Measurements from ENCODE around the gene ITGB7.

ITGB7 gene

GRCh38 chr12:53218551-53219291 lies 11.7 kb upstream of the ITGB7 start:
- Mint-ChIP-seq H3K4me3 (peak overlapping the region; percentile 99), H3K27me3 (no peaks in the 10 kb centered on the region), H3K4me1 (peaks cover 82% of the 10 kb centered on the region), H3K9me3 (no peaks in the 10 kb centered on the region), H3K36me3 (peaks cover 42% of the 10 kb centered on the region), H3K27ac (peak overlapping the region; percentile 95)
- peak; percentile 36 for DNase-seq
- CTCF ChIA-PET: interaction anchor here (0.9 to 13.8 kb wide), 8 partner anchors 8 to 104 kb away, joined by 3 to 250 read pairs (median 7); partner anchors contain the start of genes AAAS and ESPL1

- H3K27ac Mint-ChIP-seq: peak overlapping the region; percentile 85
- H3K27me3 Mint-ChIP-seq: no peaks in the 10 kb centered on the region
- CTCF ChIA-PET: interaction anchor here (0.9 to 13.8 kb wide), 6 partner anchors 28 to 105 kb away, joined by 3 to 250 read pairs (median 128); partner anchors contain the start of genes AAAS, ESPL1 and PFDN5
- peaks cover 50% of the 10 kb centered on the region for H3K36me3 Mint-ChIP-seq
- H3K4me3 Mint-ChIP-seq: peak overlapping the region; percentile 99
- no peak for DNase-seq
- H3K4me1 Mint-ChIP-seq: peaks cover 81% of the 10 kb centered on the region
- H3K9me3 Mint-ChIP-seq: no peaks in the 10 kb centered on the region
Observed at GRCh38 chr12:53217931-53218307, 10.9 kb upstream of the ITGB7 start.

DNA sequence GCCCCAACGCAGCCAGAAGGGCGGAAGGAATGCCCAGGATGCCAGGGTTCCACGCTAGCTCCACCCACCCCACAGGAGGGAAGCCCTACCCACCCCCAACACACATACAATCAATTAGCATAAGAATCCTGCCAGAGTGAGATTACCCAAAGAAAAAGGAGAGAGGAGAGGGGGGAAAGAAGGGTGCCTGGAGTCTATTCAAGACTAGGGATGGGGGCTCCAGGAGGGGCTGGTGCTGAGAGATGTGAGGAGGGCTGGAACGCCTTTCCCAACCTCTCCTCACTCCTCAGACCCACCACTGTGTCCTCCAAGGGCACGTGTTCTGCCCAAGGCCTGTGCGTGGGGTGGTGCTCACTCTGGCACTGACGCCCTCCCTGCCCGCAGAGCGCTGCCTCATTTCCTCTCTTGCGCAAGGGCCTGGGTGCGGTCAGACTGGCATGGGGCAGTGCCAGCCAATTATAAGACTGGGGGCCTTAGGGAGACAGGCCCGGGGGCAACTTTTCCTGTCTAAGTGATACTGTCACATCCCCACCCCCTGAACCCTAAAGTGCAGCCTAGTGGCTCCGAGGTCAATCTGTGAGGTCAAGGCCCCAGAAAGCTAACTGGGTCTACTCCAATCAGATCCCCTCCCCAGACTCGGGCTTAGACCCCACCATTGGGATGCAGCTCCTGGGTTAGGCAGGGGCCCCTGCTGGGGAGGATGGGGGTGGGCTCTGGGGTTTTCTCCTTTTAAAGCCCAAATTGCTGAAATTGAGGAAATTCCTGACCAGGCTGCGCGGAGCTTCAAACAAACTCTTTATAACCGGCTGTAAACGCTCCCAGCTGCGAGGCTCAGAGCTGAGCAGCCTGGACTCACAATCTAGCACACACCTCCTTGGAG lies 10.2 kb upstream of the ITGB7 start:
- H3K4me3 Mint-ChIP-seq: peak overlapping the region; percentile 99
- H3K9me3 Mint-ChIP-seq: no peaks in the 10 kb centered on the region
- H3K27ac Mint-ChIP-seq: peak overlapping the region; percentile 85
- no peaks in the 10 kb centered on the region for H3K27me3 Mint-ChIP-seq
- H3K4me1 Mint-ChIP-seq: peaks cover 75% of the 10 kb centered on the region
- CTCF ChIA-PET: interaction anchor here (1.1 to 13.8 kb wide), 5 partner anchors 39 to 106 kb away, joined by 4 to 250 read pairs (median 148); partner anchors contain the start of genes AAAS, ESPL1 and PFDN5
- peak; percentile 47 for DNase-seq
- H3K36me3 Mint-ChIP-seq: peaks cover 56% of the 10 kb centered on the region

GRCh38 chr12:53215497-53215896 lies 8.4 kb upstream of the ITGB7 start:
- Mint-ChIP-seq H3K27ac (peak overlapping the region; percentile 77), H3K36me3 (peaks cover 71% of the 10 kb centered on the region), H3K4me3 (no peak overlapping the region), H3K27me3 (no peaks in the 10 kb centered on the region), H3K9me3 (no peaks in the 10 kb centered on the region), H3K4me1 (peaks cover 76% of the 10 kb centered on the region)
- CTCF ChIA-PET: interaction anchor here (2.0 to 13.8 kb wide), 7 partner anchors 17 to 130 kb away, joined by 7 to 250 read pairs (median 108); partner anchors contain the start of genes AAAS, ESPL1 and PFDN5
- no peak for DNase-seq

DNA sequence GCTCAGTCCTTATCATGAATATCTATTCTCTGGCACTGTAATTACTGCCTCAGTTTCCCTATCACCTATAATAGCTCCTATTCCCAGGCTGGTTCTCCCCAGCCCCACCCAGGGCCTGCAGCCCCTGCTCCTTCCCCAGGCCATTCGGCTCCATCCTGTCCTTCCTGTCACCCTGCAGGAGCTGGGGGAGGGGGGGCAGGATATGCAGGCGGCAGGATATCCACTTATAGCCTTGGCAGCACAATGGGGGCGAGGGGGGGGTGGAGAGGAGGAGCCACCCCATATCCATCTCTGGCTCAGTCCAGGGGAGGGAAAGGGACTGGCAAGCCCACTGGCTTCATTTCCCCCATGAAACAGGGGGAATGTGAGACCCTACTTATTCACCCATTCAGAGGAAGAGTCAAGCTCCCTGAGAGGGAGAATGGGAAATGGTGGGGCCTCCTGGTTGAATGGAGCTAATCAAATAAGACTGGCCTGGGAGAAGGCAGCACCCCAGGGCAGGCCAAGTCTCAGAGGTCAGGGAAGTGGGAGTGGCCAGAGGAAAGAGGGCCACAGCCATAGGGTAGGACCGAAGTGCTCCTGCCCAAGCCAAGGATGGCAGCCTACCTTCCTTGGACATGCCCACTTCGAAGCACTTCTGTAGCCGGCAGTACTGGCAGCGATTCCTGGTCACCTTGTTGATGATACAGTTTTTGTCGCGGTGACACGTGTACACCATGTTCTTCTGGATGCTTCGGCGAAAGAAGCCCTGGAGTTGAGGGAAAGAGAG lies 7.8 kb upstream of the ITGB7 start:
- peaks cover 79% of the 10 kb centered on the region for H3K4me1 Mint-ChIP-seq
- DNase-seq: no peak
- no peaks in the 10 kb centered on the region for H3K9me3 Mint-ChIP-seq
- peak overlapping the region; percentile 69 for H3K27ac Mint-ChIP-seq
- H3K4me3 Mint-ChIP-seq: no peak overlapping the region
- peaks cover 74% of the 10 kb centered on the region for H3K36me3 Mint-ChIP-seq
- CTCF ChIA-PET: interaction anchor here (0.7 to 13.8 kb wide), 17 partner anchors 9 to 130 kb away, joined by 3 to 250 read pairs (median 11); partner anchors contain the start of genes AAAS, CSAD, ESPL1 and PFDN5
- H3K27me3 Mint-ChIP-seq: no peaks in the 10 kb centered on the region

DNA sequence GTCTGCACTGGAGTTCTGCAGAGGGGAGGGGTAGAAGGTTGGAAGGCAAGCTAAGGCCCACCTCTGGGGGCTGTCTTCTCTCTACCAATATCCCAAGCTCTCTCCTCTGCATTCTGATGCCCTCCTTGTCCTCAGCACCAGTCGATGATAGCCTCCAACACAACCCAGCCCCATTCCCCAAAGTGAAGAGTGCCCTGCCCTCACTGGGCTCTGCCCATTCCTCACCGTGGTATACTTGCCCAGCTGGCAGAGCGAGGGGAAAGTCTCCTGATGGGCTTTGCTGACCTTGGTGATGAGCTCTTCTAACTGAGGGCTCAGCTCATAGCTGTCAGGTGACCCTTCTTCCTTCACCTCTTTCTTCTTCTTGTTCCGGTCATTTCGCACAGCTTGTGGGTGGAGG lies 7.2 kb upstream of the ITGB7 start:
- no peak overlapping the region for H3K4me3 Mint-ChIP-seq
- H3K9me3 Mint-ChIP-seq: no peaks in the 10 kb centered on the region
- H3K27ac Mint-ChIP-seq: peak overlapping the region; percentile 69
- H3K4me1 Mint-ChIP-seq: peaks cover 82% of the 10 kb centered on the region
- DNase-seq: no peak
- CTCF ChIA-PET: interaction anchor here (0.7 to 13.8 kb wide), 26 partner anchors 9 to 131 kb away, joined by 3 to 250 read pairs (median 7); partner anchors contain the start of genes AAAS, CSAD, ESPL1 and MYG1
- H3K27me3 Mint-ChIP-seq: no peaks in the 10 kb centered on the region
- H3K36me3 Mint-ChIP-seq: peaks cover 72% of the 10 kb centered on the region

- Mint-ChIP-seq H3K4me3 (no peak overlapping the region), H3K36me3 (peaks cover 71% of the 10 kb centered on the region), H3K27ac (peak overlapping the region; percentile 50), H3K4me1 (peaks cover 84% of the 10 kb centered on the region), H3K9me3 (no peaks in the 10 kb centered on the region), H3K27me3 (no peaks in the 10 kb centered on the region)
- CTCF ChIA-PET: interaction anchor here (0.6 to 13.8 kb wide), 28 partner anchors 9 to 296 kb away, joined by 3 to 250 read pairs (median 7); partner anchors contain the start of genes AAAS, CSAD, ESPL1 and MYG1
- DNase-seq: peak; percentile 89
Observed at GRCh38 chr12:53213348-53213747, 6.3 kb upstream of the ITGB7 start.

- H3K36me3 Mint-ChIP-seq: peaks cover 70% of the 10 kb centered on the region
- H3K9me3 Mint-ChIP-seq: no peaks in the 10 kb centered on the region
- CTCF ChIA-PET: interaction anchor here (1.0 to 13.8 kb wide), 23 partner anchors 10 to 296 kb away, joined by 3 to 250 read pairs (median 9); partner anchors contain the start of genes AAAS, CSAD, ESPL1 and PFDN5
- H3K4me3 Mint-ChIP-seq: no peak overlapping the region
- DNase-seq: no peak
- H3K27me3 Mint-ChIP-seq: no peaks in the 10 kb centered on the region
- H3K27ac Mint-ChIP-seq: peak overlapping the region; percentile 46
- peaks cover 84% of the 10 kb centered on the region for H3K4me1 Mint-ChIP-seq
Observed at GRCh38 chr12:53212931-53213330, 5.9 kb upstream of the ITGB7 start.

DNA sequence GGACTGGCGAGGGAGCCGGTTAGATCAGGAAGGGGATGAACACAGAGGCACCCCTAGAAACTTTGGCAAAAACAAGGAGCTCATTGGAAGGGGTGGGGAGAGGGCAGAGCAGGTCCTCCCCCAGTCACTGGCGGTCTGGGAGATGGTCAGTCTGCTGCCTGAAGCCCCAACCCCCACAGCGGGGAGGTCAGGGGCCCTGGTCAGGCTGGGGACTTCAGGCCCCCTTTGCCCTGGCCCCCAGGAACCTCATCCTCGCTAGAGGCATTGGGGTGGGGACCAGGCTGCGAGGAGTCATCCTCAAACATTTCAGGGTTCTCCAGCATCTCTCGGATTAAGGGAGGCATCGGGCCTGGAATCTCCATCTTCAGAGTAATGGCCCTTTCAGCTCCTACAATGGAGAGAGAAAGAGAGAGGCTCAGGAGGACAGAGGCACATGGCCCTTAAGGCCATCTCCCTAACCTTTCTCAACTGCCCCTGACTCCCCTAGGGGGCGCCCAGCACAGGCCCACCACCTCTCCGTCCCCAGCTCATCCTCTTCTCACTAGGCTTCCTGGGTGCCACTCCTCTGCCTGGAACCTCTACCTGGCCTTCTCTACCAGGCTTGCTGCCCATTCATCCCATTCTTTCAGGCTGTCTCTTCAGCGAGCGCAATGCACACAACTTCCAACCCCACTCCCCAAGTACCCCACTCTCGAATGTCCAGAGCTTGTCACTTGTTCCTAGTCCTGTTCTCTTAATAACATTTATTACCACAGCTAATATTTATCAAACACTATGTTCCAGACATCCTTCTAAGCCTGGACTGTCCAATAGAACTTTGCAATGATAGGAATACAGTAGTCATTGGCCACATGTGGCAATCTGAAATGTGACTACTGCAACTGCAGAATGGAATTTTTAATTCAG lies 4.7 kb upstream of the ITGB7 start:
- Mint-ChIP-seq H3K27me3 (no peaks in the 10 kb centered on the region), H3K9me3 (no peaks in the 10 kb centered on the region), H3K36me3 (peaks cover 65% of the 10 kb centered on the region), H3K4me3 (no peak overlapping the region), H3K4me1 (peaks cover 83% of the 10 kb centered on the region), H3K27ac (no peak overlapping the region)
- CTCF ChIA-PET: interaction anchor here (0.9 to 13.8 kb wide), 23 partner anchors 8 to 134 kb away, joined by 3 to 250 read pairs (median 6); partner anchors contain the start of genes AAAS, CSAD, ESPL1 and PFDN5
- DNase-seq: no peak

DNA sequence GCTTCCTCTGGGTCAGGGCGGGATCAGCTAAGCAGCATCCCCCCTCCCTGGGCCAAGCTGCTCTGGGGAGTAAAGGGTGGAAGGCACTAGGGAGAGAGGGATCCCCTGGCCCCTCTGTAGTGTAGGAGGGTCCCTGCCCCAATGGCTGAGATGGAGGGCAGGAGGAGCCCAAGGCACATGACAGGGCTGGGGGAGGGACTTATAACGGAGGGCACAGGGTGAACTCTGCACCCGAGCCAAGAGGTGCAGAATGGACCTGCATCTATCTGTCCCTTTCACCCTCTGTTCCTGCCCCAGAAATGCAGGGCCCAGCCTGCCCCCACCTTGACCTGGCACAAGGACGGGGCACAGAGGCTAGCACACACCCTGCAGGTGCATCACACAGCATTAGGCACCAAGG lies 3.8 kb upstream of the ITGB7 start:
- H3K4me1 Mint-ChIP-seq: peaks cover 81% of the 10 kb centered on the region
- H3K27me3 Mint-ChIP-seq: no peaks in the 10 kb centered on the region
- H3K4me3 Mint-ChIP-seq: no peak overlapping the region
- DNase-seq: no peak
- peaks cover 62% of the 10 kb centered on the region for H3K36me3 Mint-ChIP-seq
- CTCF ChIA-PET: interaction anchor here (0.6 to 13.8 kb wide), 16 partner anchors 9 to 112 kb away, joined by 3 to 250 read pairs (median 8); partner anchors contain the start of genes AAAS, CSAD, ESPL1 and PFDN5
- no peaks in the 10 kb centered on the region for H3K9me3 Mint-ChIP-seq
- no peak overlapping the region for H3K27ac Mint-ChIP-seq

GRCh38 chr12:53208877-53209463 lies 1.9 kb upstream of the ITGB7 start:
- Mint-ChIP-seq H3K36me3 (peaks cover 58% of the 10 kb centered on the region), H3K4me1 (peaks cover 80% of the 10 kb centered on the region)

GRCh38 chr12:53208435-53208834 lies 1.4 kb upstream of the ITGB7 start:
- Mint-ChIP-seq H3K9me3 (no peaks in the 10 kb centered on the region), H3K36me3 (peaks cover 57% of the 10 kb centered on the region), H3K27ac (peak overlapping the region; percentile 88), H3K4me3 (peak overlapping the region; percentile 8), H3K27me3 (no peaks in the 10 kb centered on the region), H3K4me1 (peaks cover 80% of the 10 kb centered on the region)
- DNase-seq: no peak
- CTCF ChIA-PET: interaction anchor here (0.7 to 13.8 kb wide), 12 partner anchors 9 to 300 kb away, joined by 3 to 250 read pairs (median 6); partner anchors contain the start of genes AAAS and PFDN5

More at GRCh38 chr12:53208877-53209463, 1.9 kb upstream of the ITGB7 start:
- H3K27me3 Mint-ChIP-seq: no peaks in the 10 kb centered on the region
- H3K4me3 Mint-ChIP-seq: peak overlapping the region; percentile 77
- H3K9me3 Mint-ChIP-seq: no peaks in the 10 kb centered on the region
- peak; percentile 70 for DNase-seq
- H3K27ac Mint-ChIP-seq: peak overlapping the region; percentile 88
- CTCF ChIA-PET: interaction anchor here (0.6 to 13.8 kb wide), 12 partner anchors 10 to 300 kb away, joined by 3 to 250 read pairs (median 4); partner anchors contain the start of gene PFDN5

Measured in activated naive CD4-positive, alpha-beta T cell treated with anti-CD3 and anti-CD28 coated beads, Interleukin-2, amount 10 ng/mL, durations not matched to agents 7 days and 5 days (primary cell).